HG03571 (cell line): ENCODE data around the gene PYCR2.

Source experiments
- ATAC-seq: cut with Tn5 transposase; IDR thresholded peaks from one replicate; pipeline ENCODE4 v1.9.1; 2021; ENCODE audit not compliant: unreplicated experiment

The PYCR2 gene

DNA sequence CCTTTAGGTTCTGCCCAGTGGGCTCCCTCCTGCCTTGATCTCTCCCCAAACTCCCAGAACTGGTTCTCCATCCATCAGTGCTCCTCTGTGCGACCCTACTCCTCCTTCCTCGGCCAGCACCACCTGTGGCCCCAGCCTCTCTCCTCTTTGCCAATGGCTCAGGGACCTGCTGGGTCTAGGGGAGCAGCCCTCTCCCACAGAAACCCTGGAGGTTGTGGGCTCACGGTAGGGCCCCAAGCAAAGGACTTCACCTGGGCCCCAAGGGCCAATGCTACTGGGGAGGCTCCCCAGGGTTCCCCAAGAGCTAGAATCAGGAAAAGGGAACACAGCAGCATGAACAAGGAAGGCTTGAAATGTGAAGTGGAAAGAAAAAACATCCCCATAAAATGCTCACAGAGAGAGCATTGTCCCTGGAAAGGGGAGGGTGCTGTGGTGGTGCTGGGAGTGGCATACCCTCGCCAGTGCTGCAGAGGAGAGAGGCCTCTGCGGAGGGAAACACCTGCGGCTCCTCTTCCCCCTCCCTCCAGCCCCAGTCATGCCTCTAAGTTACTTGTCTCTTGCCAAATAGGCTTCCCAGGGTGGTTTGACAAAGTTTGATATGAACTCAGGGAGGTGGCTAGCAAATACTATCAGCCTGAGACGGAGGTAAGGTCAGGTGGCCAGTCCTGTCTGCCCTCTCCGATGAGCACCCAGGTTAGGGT lies 44.4 kb downstream of the PYCR2 start:
- ATAC-seq = no peak

DNA sequence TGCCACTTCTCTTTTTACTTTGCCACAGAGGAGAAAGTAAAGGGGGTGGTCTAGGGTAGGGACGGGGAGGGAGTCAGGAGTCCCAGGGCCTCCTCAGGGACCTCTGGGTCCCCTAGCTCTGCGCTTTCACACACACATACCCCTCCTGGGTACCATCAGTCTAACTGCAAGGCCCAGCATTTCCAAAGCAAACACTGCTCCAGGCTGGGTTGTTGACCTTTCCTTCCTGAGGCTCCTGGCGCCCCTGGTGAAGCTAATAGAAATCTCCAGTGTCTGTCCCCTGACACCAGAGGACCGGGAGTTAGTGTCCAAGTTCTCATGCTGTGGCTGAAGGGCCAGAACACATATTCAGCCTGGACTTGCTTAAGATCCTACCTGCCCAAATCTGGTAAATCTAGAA lies 45.8 kb downstream of the PYCR2 start:
- ATAC-seq = no peak

DNA sequence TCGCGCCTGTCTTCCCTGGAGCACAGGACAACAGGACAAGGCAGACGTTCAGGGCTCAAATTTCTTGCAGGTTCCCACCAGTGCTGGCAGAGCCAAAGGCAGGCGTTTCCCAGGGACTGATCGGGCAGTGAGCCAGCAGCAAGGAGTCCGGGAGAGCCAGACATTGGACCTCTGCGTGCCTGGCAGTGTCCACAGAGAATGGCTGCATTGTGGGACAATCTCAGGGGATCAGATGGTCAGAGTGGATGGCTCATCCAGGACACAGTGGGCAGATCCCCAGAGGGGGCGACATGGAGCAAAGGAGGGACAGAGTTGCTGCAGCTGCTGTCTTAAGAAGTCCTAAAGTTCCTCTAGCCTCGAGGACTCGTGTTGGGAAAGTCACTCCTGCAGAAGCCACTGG lies 46.5 kb downstream of the PYCR2 start:
- no peak for ATAC-seq

DNA sequence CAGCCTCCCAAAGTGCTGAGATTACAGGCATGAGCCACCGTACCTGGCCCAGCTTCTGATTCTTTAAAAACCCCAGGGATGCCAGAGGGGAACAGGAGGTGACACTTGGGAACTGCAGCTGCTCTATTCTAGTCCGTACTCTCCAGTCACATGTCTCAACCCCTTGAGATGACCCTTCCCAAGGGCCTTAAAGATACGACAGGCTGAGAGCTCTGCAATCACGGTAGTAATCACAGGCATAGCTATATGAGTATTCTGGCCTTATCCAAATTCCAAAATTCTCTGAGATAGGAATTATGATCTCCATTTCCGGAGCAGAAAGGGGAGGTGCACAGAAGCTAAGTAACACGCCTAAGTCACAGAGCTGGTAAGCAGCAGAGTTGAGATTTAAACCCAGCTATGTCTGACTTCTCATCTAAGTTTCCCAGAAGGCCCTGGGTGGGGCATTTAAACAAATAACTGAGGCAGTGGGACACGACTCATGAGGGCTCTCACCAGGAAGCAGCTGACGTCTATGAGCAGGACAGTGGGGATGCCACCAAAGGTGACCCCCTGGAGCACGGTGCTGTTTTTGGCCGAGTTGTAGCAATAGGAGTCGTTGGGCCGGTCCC lies 47.0 kb downstream of the PYCR2 start:
- no peak for ATAC-seq

DNA sequence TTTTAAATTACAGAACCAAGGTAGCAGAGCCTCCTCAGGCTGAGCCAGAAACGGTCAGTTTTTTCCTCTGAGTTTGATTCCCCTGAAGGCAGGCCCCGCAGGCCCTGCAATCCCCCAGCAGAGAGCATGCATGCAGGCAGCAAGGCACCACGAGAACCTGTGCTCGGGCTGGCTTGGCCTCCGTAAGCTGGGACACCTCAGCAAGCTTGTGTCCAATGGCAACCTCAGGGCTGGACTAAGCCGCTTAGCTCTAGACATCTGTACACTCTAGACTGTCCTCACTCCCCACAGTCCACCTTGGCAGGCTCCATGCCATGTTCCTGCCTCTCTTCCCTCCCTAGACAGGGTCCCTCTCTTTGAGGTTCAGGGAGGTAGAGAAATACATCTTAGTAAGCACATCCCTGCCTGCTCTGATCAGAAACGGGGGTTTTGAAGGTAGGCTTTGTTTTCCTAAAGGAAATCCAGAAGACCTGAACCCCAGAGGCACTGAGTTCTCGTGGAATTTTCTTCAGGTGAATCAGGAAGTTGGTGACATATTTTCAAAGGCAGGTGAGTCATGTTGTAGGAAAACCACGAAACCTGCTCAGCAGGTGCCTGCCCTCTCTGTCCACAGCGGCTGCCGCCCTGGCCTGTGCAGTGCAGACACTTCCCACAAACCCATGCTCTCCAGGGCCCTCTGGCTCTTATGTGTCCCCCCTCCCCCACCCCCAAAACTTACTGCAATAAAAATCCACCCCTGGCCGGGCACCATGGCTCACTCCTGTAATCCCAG lies 48.8 kb downstream of the PYCR2 start:
- no peak for ATAC-seq

DNA sequence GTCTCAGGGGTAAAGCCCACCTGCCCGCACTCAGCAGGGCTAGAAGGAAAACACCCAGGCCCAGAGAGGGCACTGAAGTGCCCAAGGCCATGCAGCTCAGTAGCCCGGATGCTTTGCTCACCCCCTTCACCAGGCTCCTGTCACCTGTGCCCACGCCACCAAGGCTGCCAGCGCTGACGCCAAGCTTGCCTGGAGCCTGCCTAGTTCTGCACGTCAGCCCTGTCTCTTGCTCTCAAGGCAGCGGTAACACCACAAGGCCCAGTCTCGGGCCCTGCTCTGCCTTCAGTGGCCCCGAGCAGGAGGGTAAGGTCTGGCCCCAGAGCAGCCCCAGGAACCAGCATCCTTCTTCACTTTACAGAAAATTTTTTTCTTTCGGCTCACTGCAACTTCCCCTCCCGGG lies 49.6 kb downstream of the PYCR2 start:
- no peak for ATAC-seq

DNA sequence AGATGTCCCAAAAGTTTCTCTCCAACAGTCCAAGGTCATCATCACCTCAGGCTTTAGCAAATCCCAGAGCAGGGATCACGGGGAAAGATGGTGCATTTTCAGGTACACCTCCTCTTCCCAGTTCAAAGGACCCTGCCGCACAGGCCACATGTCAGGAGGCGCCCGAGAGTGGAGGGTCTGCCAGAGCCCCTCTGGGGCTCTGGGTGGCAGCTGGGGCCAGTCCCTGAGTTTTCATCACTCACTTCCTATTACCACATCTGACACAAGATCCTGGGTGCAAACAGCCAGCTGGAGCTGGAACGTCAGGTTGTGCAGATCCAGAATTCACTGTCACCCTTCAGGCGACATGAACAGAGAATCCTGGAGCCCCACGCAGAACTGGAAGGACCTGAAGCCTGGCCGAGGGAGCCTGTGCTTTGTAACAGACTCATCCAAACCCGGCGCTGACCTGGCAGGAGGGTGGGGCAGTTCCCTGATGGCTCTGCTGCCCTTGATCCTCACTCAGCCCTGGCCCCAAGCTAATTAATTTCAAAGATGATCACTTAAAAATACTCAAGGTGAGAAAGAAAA lies 50.7 kb downstream of the PYCR2 start:
- ATAC-seq = no peak

DNA sequence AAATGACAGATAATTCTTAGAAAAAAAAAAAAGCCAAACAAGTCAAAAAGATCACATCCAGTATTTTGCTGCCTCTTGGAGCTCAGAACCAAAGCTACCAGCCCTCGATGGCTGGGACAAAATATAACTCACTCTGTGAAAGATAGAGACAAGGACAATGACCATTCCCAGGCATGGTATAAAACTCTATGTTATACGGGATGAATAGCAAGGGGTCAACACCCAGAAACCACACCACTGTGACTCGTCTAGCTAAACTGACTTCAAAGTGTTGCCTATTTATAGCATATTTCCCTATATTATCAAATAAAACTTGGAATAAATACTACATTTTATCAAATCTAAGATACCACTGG lies 52.0 kb downstream of the PYCR2 start:
- ATAC-seq = no peak

DNA sequence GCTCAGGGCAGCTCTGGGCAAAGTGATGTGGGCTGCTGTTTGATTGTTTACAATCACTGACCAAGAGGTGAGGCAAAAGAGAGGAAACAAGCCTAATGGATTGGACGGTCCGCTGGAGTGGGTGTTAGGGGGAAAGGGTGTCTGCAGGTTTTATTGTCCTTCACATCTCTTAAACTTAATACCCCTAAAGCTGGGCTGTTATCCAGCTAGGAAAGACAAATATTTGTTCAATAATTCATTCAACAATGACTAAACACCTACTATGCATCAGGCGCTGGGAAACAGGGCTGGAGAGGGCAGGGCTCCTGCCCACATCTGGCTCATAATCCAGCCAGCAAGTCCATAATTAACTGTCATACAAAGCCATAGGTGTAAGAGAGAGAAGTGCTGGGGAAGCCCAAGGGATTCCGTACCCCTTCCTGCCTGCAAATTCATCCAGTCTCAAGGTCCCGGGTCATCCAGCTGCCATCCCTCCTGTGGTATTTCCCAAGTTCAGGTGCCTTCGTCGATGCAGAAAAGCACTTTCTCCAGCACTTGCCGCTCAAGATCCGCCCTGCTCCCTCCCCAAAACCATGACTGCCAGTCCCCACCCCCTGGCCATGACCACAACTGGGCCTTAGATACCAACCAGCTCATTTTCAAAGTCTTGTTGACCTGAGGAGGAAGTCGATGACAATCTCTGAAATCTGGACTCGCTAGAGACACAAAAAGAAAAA lies 52.5 kb downstream of the PYCR2 start:
- ATAC-seq = no peak

DNA sequence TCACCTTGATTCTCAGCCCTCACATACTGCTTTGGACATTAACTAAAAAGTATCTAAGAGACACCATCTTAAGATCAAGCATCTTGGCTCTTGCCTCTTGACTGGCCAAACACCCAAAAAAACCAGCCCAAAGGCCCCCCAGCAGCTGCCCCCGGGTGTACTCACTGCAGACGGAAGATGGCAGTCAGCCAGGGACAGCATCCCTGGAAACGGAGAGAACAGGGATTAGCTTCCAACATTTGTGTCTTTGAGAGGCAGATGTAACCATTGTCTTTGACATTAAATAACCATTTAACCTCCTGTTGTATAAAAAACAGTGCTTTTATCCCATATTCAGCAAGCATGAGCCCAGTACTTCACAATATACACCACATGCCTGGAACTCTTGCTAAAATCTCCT lies 53.1 kb downstream of the PYCR2 start:
- ATAC-seq = no peak
